SW 1271 (cell line): ENCODE results near the gene FAM171A1.

ENCODE experiments used
- DNase-seq, 2 experiments: peaks; one replicate each; lab custom pipeline; 2025; lab: John Stamatoyannopoulos, UW

Gene FAM171A1

DNA sequence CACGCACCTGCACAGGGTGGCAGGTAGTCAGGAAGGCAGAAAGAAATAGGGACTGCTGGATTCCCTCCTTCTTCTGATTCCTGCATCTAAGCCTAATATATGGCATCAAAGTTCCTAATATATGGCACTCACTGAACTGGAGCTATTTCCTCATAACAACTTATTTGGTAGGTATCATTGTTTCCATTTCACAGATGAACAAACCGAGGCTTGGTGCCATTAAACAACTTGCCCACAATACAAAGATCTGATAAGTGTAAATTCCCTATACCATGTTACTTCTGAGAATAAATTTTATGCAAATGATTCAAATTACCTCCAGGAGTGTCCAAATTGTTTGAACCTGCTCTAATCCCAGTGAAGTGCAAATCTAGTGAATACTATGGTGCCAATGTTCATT, 2.1 kb upstream of the FAM171A1 start:
- no peak for DNase-seq

DNA sequence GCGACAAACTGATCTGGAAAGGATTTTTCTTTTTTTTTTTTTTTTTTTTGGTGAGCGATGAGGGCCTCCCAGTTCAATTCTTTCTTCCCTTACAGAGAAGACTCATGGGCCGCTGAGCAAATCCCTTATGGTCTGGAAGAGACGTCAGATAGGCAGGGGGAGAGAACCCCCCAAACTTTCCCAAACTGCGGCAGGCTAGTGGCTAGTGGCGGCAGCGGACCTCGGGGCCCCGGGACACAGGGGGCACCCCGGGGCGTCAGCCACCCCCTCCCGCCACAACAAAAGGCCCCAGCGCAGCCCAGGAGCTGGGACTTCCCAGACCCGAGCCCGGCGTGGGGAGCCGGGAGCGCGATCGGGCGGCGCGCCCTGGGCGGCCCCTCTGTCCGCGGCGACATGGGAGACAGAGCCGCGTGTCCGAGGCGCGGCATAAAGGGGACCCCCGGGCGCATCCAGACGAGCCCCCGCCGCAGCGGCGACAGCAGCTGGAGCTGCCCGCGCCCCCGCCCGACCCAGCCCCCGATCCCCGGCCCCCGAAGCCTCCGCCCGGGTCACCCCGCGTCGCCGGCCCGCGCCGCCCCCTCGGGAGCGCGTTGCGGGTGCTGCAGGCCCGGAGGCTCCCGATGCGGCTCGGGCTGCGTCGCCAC, 755 bp downstream of the FAM171A1 start:
- no peak for DNase-seq

- DNase-seq = no peak
These were observed 1.6 kb downstream of the FAM171A1 start for GRCh38 chr10:15369256-15370211.

DNA sequence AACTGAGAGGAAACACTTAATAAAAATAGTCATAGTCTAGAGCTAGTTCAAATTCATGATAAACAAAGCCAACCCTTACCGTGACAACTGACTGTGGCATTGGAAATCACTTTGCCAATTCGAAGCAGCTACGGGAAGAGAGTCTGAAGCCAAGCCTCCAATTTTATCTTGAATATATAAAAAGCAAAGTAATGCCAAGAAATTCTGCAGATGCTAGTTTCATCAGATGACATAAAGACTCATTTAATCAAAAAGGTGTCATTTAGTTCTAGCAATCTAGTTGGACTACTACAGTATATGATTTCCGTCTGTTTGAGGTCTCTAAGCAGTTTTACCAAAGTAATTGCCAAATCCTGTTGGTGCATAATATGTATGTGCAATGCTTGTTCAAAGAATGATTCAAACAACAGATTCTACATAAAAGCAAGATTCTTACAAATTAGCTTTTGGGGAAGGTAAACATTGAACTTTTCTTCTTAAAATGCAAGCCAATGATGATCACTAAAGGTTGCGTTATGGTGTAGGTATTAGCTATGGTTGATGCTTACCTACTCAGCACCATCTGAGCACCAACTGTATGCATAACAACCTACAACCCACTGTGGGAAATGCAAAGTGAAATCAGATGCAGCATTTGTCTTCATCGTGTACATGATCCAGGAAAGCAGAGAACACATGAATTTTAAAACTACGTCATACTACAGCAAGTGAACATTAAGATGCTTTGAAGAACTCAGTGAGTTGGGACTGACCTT, 2.8 kb downstream of the FAM171A1 start:
- DNase-seq = no peak

DNA sequence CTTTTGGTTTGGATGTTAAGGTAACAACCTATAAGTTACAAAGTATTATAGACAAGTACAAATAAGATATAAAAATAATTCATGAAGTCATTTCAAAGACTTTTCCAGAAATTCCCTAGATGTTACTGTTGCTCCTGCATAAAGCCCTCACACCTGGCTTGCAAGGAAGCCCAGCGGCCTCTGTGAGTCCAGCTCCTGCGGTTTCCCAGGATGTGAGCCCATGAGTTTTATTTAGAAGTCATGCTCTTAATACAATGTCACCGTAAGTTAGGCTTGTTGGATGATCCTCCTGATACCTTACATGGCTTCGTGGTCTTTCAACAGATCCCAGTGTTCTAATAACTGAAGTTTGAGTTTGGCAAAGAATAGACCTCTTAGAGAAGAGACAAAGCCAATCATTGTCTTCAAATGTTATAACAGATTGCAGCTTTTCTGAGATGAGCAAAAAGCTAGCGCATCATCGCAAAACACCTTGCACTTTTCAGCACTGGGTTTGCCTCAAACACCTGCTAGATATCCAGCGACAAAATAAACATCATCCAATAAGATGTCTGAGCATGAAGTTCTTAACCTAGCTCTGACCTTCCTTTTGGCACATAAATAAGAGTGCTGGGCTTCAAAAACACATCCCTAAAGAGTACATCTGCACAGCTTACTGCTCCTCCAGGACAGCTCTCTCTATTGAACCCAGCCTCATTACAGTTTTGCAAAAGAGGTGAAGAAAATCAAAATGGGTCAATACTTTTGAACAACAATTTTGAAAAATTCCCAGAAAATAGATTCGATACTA, 3.6 kb downstream of the FAM171A1 start:
- DNase-seq = no peak

GRCh38 chr10:15365692-15366091, 5.4 kb downstream of the FAM171A1 start:
- peak in 1 of 2 experiments; percentile 3 for DNase-seq

DNA sequence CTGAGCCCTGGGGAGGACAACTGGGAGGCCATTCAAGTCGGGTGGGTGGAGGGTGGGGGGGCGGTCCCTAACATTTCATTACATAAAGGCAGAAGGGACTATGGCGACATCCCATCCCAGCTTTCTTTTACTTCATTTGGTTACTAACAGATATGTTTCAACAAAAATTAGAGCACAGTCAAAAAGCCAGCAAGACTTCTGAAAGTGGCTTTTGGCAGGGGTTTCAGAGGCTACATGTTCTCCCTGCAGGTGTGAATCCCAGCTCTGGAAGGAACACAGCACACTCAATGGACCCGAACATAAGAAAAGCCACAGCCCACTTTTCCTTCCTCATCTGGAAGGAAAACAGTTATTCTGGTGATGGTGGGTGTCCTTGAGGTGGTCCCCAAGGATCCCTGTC, 7.1 kb downstream of the FAM171A1 start:
- no peak for DNase-seq

- DNase-seq = peak in 1 of 2 experiments; percentile 19
These were observed 8.1 kb downstream of the FAM171A1 start for GRCh38 chr10:15363031-15363430.

DNA sequence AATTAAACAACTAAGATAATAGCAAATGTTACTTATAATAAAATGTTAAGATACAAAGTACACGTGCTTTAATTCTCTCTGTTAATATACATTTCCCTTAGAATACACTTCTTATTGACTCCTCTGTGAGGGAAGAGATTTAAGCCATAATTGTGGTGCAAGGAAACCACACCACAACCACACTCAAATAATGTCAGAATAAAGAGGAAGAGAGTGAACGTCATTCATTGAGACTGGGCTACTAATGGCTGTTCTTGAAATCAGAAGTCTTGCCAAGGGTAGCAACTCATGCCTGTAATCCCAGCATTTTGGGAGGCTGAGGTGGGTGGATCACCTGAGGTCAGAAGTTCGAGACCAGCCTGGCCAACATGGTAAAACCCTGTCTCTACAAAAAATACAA, 10.0 kb downstream of the FAM171A1 start:
- DNase-seq = no peak

- no peak for DNase-seq
These were observed 10.5 kb downstream of the FAM171A1 start for GRCh38 chr10:15360566-15360965.

DNA sequence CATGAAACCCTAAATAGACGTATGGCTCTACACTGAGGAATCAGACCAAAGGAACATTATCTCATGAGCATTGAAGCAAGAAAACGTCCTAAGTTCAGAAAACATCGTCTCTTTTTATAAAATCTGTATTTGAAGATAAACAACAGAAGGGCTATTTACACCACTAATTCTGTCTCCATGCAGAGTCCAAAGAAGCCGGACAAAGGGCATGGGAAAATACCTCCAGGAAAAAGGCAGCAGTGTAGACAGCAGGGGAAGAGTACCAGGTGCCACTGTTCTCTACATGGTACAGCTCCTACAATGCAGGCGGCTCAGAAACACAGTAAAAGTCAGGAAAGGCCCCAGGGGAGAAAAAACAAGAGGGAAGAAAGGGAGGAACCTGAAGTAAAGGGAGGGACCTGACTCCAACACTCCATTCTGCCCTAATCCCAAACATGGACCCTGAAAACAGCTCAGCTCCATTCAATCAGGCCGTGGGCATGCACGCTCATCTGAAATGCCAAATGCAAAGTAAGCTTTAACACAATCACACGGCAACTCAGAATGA, 17.5 kb downstream of the FAM171A1 start:
- no peak for DNase-seq

DNA sequence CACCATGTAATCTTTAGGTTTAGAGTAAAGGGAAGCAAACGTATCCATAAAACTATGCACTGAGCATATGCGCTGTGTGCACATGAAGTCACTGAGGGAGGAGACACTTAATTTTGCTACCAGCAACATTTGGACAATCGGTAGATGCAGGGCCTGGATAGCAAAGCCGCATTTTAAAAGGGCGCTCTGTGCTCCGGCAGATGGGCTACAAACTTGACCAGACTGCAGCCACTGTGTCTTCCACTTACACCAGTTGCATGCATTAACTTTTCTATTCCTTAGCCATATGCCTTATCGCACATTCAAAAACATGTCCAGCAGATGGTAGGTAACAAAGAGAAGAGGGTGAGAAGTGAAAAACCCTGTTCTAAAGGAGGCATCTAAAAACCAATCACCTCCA, 18.3 kb downstream of the FAM171A1 start:
- no peak for DNase-seq

- no peak for DNase-seq
These were observed 18.9 kb downstream of the FAM171A1 start for GRCh38 chr10:15352201-15352600.

GRCh38 chr10:15351099-15351820, 19.8 kb downstream of the FAM171A1 start:
- DNase-seq = no peak

DNA sequence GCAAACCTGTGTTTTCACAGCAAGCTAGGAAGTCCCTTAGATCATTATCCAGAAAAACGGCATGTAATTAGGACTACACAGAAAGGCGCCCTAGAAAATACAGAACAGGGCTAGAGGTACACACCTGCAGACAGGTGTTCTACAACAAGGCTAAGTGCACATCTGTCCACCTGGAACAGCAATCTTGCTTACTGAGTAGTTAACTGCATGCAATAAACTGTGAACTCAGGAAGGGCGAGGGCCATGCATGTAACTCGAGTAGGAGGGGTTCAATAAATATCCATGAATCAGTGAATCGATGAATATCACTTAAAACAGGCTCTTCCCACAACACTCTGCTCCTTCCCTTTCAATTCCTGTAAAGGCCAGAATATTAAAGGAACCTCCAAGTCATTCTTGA, 22.0 kb downstream of the FAM171A1 start:
- no peak for DNase-seq

- no peak for DNase-seq
These were observed 22.5 kb downstream of the FAM171A1 start for GRCh38 chr10:15348579-15348978.

DNA sequence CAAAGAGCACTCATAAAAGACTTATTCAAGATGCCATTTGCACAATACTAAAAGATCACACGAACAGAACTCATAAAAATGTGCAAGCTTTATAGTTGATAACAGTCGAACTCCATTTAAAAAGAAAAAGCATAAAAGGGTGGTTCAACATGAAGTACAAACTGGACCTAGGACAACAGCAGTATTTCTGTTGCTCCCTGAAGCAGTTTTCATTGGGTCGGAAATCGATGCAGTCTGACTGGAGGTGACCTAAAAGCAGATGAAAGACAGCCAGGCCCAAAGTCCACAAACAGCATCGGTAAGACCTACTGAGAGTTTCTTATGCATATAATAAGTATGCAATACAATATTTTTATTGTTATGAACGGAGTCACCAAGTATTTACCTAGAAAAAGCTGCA, 23.9 kb downstream of the FAM171A1 start:
- DNase-seq = no peak

DNA sequence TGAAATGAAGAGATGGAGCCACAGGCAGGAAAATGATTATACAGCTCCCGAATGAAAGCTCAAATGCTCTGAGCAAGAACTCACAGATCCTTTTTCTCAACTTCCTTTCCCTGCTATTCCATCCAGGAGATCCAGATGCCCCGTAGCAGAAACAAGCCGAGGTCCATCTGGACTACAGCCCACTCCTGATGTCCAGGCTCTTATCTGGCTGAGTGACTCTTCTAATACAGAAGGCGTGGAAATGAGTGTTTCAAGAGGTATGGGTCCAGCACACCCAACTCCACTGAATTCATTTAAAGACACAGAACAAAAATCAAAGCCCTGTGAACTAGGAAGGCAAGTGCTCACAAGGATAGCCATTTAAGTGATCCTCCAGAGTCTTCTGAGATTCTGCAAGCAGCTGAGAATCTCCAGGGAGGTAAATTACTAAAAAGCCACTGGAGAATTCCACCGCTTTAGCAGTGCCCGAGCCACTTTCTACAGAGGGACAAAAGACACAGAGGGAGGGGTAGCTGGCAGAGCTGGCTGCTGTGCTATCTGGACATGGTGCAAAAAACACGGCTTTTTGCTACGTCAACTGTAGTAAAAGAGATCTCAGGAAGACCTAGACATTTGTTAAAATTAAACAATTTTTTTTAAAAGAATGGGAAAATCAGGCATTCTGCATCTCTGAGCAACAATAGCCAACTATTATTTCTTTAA, 24.5 kb downstream of the FAM171A1 start:
- DNase-seq = no peak

DNA sequence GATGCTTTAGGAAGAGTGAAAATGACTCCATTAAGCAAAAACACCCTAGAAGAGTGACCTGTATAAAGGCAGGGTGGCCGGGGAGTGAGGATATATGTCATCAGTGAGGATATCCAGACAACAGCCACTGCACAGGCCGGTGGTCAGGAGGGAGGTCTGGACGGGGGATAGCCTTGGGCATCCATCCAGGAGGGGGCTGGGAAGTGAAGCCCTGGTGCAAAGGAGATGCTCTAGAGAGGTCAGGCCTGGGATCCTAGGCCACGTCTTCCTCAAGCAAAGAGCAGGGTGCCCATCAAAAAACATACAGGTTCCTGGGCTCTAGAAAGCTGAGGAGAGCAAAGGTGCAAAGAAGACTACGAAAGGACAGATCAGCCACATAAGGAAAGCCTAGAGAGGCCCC, 25.6 kb downstream of the FAM171A1 start:
- DNase-seq = no peak

GRCh38 chr10:15344876-15345285, 26.2 kb downstream of the FAM171A1 start:
- peak in 1 of 2 experiments; percentile 16 for DNase-seq
